Measurements from ENCODE around the gene ZCCHC4.
"Not testable (repeated sequence)": the region's sequence is repeated elsewhere in the genome, so short reads cannot be mapped to it uniquely, and the experiment has no call there.

ZCCHC4 gene

GRCh38 chr4:25321703-25322102, 9.1 kb downstream of the ZCCHC4 start:
- no peak overlapping the region for H3K4me3 ChIP-seq (ENCODE audit: low read depth, low read length)
- no peak for TF ChIP-seq POLR2A (IDR thresholded peaks at IDR 0.05; ENCODE audit: extremely low read depth, insufficient read length)
- TF ChIP-seq MYC (IDR thresholded peaks at IDR 0.05; ENCODE audit: low read depth, low read length): no peak
- TF ChIP-seq, protein P1, sequence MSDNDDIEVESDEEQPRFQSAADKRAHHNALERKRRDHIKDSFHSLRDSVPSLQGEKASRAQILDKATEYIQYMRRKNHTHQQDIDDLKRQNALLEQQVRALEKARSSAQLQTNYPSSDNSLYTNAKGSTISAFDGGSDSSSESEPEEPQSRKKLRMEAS (IDR thresholded peaks at IDR 0.05; ENCODE audit: low read depth, low read length): no peak
- TF ChIP-seq, protein P2, sequence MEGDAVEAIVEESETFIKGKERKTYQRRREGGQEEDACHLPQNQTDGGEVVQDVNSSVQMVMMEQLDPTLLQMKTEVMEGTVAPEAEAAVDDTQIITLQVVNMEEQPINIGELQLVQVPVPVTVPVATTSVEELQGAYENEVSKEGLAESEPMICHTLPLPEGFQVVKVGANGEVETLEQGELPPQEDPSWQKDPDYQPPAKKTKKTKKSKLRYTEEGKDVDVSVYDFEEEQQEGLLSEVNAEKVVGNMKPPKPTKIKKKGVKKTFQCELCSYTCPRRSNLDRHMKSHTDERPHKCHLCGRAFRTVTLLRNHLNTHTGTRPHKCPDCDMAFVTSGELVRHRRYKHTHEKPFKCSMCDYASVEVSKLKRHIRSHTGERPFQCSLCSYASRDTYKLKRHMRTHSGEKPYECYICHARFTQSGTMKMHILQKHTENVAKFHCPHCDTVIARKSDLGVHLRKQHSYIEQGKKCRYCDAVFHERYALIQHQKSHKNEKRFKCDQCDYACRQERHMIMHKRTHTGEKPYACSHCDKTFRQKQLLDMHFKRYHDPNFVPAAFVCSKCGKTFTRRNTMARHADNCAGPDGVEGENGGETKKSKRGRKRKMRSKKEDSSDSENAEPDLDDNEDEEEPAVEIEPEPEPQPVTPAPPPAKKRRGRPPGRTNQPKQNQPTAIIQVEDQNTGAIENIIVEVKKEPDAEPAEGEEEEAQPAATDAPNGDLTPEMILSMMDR (IDR thresholded peaks at IDR 0.05; ENCODE audit: low read depth, low read length): no peak
- DNase-seq (ENCODE audit: low read depth): no peak

DNA sequence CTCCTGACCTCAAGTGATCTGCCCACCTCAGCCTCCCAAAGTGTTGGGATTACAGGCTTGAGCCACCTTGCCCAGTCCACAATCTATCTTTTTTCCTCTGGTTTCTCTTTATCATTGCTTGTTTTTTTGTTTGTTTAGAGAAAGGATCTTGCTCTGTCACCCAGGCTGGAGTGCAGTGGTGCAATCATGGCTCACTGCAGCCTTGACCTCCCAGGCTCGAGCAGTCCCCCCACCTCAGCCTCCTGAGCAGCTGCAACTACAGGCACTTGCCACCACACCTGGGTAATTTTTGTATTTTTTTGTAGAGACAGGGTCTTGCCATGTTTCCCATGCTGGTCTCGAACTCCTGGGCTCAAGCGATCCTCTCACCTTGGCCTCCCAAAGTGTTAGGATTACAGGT, 15.9 kb downstream of the ZCCHC4 start:
- not testable (repeated sequence) for DNase-seq (ENCODE audit: low read depth); H3K4me3 ChIP-seq (ENCODE audit: low read depth, low read length)

DNA sequence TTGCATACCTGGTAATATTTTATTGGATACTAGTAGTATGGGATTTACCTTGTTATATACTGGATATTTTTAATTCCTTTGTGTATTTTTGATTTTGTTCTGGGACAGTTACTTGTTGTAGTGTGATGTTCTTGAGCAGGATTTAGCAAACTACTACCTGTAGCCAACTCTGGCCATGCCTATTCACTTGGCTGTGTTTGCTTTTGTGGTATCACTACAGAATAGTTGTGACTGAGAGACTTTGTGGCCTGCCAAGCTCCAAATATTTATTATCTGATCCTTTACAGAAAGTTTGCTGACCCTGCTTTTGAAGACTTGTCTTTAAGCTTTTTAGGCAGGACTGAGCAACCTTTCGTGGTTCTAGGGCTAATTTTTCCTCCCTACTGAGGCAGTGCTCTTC, 17.8 kb downstream of the ZCCHC4 start:
- TF ChIP-seq, protein P2 (IDR thresholded peaks at IDR 0.05; ENCODE audit: low read depth, low read length): no peak
- TF ChIP-seq POLR2A (IDR thresholded peaks at IDR 0.05; ENCODE audit: extremely low read depth, insufficient read length) (no peak), MYC (IDR thresholded peaks at IDR 0.05; ENCODE audit: low read depth, low read length) (no peak)
- TF ChIP-seq, protein P1 (IDR thresholded peaks at IDR 0.05; ENCODE audit: low read depth, low read length): no peak
- no peak overlapping the region for H3K4me3 ChIP-seq (ENCODE audit: low read depth, low read length)
- no peak for DNase-seq (ENCODE audit: low read depth)

- no peak overlapping the region for H3K4me3 ChIP-seq (ENCODE audit: low read depth, low read length)
- TF ChIP-seq MYC (IDR thresholded peaks at IDR 0.05; ENCODE audit: low read depth, low read length) (no peak), POLR2A (IDR thresholded peaks at IDR 0.05; ENCODE audit: extremely low read depth, insufficient read length) (no peak)
- TF ChIP-seq, protein P1 (IDR thresholded peaks at IDR 0.05; ENCODE audit: low read depth, low read length): no peak
- TF ChIP-seq, protein P2 (IDR thresholded peaks at IDR 0.05; ENCODE audit: low read depth, low read length): no peak
Measured at GRCh38 chr4:25330905-25331808, 18.6 kb downstream of the ZCCHC4 start.

DNA sequence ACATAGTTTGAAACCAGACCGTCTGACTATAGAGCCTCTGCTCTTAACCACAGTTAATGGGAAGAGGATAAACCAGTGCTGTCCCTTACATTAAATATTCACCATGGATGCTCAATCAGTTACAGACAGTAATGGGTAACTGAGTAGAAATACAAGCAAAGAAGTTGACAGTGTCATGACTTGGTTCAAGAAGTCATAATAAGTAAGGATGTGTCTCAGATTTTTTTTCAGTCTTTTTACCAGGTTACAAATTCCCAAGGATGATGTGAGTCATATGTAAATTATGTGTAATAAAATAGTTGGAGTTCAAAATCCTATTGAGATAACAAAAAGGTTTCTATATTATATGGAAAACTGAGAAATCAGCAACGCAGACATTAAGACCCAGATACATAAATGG, 31.1 kb downstream of the ZCCHC4 start:
- no peak for DNase-seq (ENCODE audit: low read depth)
- no peak overlapping the region for H3K4me3 ChIP-seq (ENCODE audit: low read depth, low read length)
- TF ChIP-seq, protein P1 (IDR thresholded peaks at IDR 0.05; ENCODE audit: low read depth, low read length): no peak
- TF ChIP-seq MYC (IDR thresholded peaks at IDR 0.05; ENCODE audit: low read depth, low read length) (no peak), POLR2A (IDR thresholded peaks at IDR 0.05; ENCODE audit: extremely low read depth, insufficient read length) (no peak)
- TF ChIP-seq, protein P2 (IDR thresholded peaks at IDR 0.05; ENCODE audit: low read depth, low read length): no peak

More at GRCh38 chr4:25330905-25331808, 18.6 kb downstream of the ZCCHC4 start:
- DNase-seq (ENCODE audit: low read depth): no peak

- no peak overlapping the region for H3K4me3 ChIP-seq (ENCODE audit: low read depth, low read length)
- no peak for DNase-seq (ENCODE audit: low read depth)
- TF ChIP-seq, protein P2 (IDR thresholded peaks at IDR 0.05; ENCODE audit: low read depth, low read length): no peak
- TF ChIP-seq MYC (IDR thresholded peaks at IDR 0.05; ENCODE audit: low read depth, low read length) (no peak), POLR2A (IDR thresholded peaks at IDR 0.05; ENCODE audit: extremely low read depth, insufficient read length) (no peak)
- TF ChIP-seq, protein P1 (IDR thresholded peaks at IDR 0.05; ENCODE audit: low read depth, low read length): no peak
Measured at GRCh38 chr4:25345744-25346143, 33.2 kb downstream of the ZCCHC4 start.

Measured in NB4 (cell line).